Rectal smooth muscle tissue (tissue), 1 donor: ENCODE data around the gene SYT7.

Experiments
- H3K27ac ChIP-seq: one replicate; pipeline ENCODE4 v1.7.0; 2013; ENCODE audit warnings: low read depth, low read length, inconsistent platforms
- H3K27me3 ChIP-seq: one replicate; pipeline ENCODE4 v1.7.0; 2013; ENCODE audit warnings: low read length; ENCODE audit not compliant: control insufficient read depth, insufficient read depth
- H3K36me3 ChIP-seq: one replicate; pipeline ENCODE4 v1.7.0; 2013; ENCODE audit warnings: low read length; ENCODE audit not compliant: control insufficient read depth, insufficient read depth
- H3K4me1 ChIP-seq: one replicate; pipeline ENCODE4 v1.7.0; 2013; ENCODE audit warnings: low read length; ENCODE audit not compliant: control insufficient read depth, insufficient read depth
- H3K4me3 ChIP-seq: one replicate; pipeline ENCODE4 v1.7.0; 2013; ENCODE audit warnings: low read length
- H3K9ac ChIP-seq: one replicate; pipeline ENCODE4 v1.7.0; 2013; ENCODE audit warnings: low read length

SYT7 gene

GRCh38 chr11:61571869-61572268 lies 9.0 kb downstream of the SYT7 start:
- H3K27me3 ChIP-seq = peaks cover 10% of the 10 kb centered on the region
- H3K4me3 ChIP-seq = no peak overlapping the region
- H3K36me3 ChIP-seq = no peaks in the 10 kb centered on the region
- no peak overlapping the region for H3K9ac ChIP-seq
- H3K27ac ChIP-seq = no peak overlapping the region
- H3K4me1 ChIP-seq = no peaks in the 10 kb centered on the region

- Histone ChIP-seq H3K27ac (no peak overlapping the region), H3K4me1 (no peaks in the 10 kb centered on the region), H3K9ac (no peak overlapping the region), H3K36me3 (no peaks in the 10 kb centered on the region), H3K27me3 (peaks cover 10% of the 10 kb centered on the region), H3K4me3 (no peak overlapping the region)
Measured at GRCh38 chr11:61571337-61571736, 9.5 kb downstream of the SYT7 start.

- no peaks in the 10 kb centered on the region for H3K4me1 ChIP-seq
- no peak overlapping the region for H3K4me3 ChIP-seq
- no peak overlapping the region for H3K9ac ChIP-seq
- no peak overlapping the region for H3K27ac ChIP-seq
- H3K27me3 ChIP-seq = peaks cover 10% of the 10 kb centered on the region
- H3K36me3 ChIP-seq = no peaks in the 10 kb centered on the region
Measured at GRCh38 chr11:61569701-61570100, 11.2 kb downstream of the SYT7 start.

GRCh38 chr11:61569018-61569417 lies 11.9 kb downstream of the SYT7 start:
- Histone ChIP-seq H3K36me3 (no peaks in the 10 kb centered on the region), H3K4me1 (no peaks in the 10 kb centered on the region), H3K4me3 (no peak overlapping the region), H3K27ac (no peak overlapping the region), H3K9ac (no peak overlapping the region), H3K27me3 (peaks cover 10% of the 10 kb centered on the region)

GRCh38 chr11:61567286-61568061 lies 13.4 kb downstream of the SYT7 start:
- Histone ChIP-seq H3K4me1 (no peaks in the 10 kb centered on the region), H3K4me3 (no peak overlapping the region), H3K27me3 (peaks cover 10% of the 10 kb centered on the region), H3K9ac (no peak overlapping the region), H3K27ac (no peak overlapping the region), H3K36me3 (no peaks in the 10 kb centered on the region)

GRCh38 chr11:61564936-61565696 lies 15.8 kb downstream of the SYT7 start:
- no peak overlapping the region for H3K27ac ChIP-seq
- peaks cover 14% of the 10 kb centered on the region for H3K27me3 ChIP-seq
- H3K9ac ChIP-seq = no peak overlapping the region
- H3K36me3 ChIP-seq = no peaks in the 10 kb centered on the region
- H3K4me1 ChIP-seq = no peaks in the 10 kb centered on the region
- H3K4me3 ChIP-seq = no peak overlapping the region

- H3K27ac ChIP-seq = no peak overlapping the region
- no peak overlapping the region for H3K4me3 ChIP-seq
- H3K9ac ChIP-seq = no peak overlapping the region
- peaks cover 25% of the 10 kb centered on the region for H3K27me3 ChIP-seq
- no peaks in the 10 kb centered on the region for H3K4me1 ChIP-seq
- no peaks in the 10 kb centered on the region for H3K36me3 ChIP-seq
Measured at GRCh38 chr11:61560751-61561150, 20.1 kb downstream of the SYT7 start.

GRCh38 chr11:61556621-61557020 lies 24.3 kb downstream of the SYT7 start:
- no peak overlapping the region for H3K4me3 ChIP-seq
- H3K9ac ChIP-seq = no peak overlapping the region
- H3K36me3 ChIP-seq = no peaks in the 10 kb centered on the region
- no peaks in the 10 kb centered on the region for H3K4me1 ChIP-seq
- H3K27ac ChIP-seq = no peak overlapping the region
- H3K27me3 ChIP-seq = peaks cover 45% of the 10 kb centered on the region

GRCh38 chr11:61555978-61556377 lies 24.9 kb downstream of the SYT7 start:
- H3K4me3 ChIP-seq = no peak overlapping the region
- H3K27ac ChIP-seq = no peak overlapping the region
- no peak overlapping the region for H3K9ac ChIP-seq
- no peaks in the 10 kb centered on the region for H3K4me1 ChIP-seq
- no peaks in the 10 kb centered on the region for H3K36me3 ChIP-seq
- peaks cover 45% of the 10 kb centered on the region for H3K27me3 ChIP-seq

- no peaks in the 10 kb centered on the region for H3K4me1 ChIP-seq
- H3K9ac ChIP-seq = no peak overlapping the region
- H3K4me3 ChIP-seq = no peak overlapping the region
- H3K36me3 ChIP-seq = no peaks in the 10 kb centered on the region
- peaks cover 41% of the 10 kb centered on the region for H3K27me3 ChIP-seq
- H3K27ac ChIP-seq = no peak overlapping the region
Measured at GRCh38 chr11:61555051-61555969, 25.6 kb downstream of the SYT7 start.

GRCh38 chr11:61554172-61554988 lies 26.5 kb downstream of the SYT7 start:
- Histone ChIP-seq H3K4me3 (no peak overlapping the region), H3K36me3 (no peaks in the 10 kb centered on the region), H3K4me1 (no peaks in the 10 kb centered on the region), H3K27me3 (peaks cover 41% of the 10 kb centered on the region), H3K9ac (no peak overlapping the region), H3K27ac (no peak overlapping the region)
